Osteoblast (primary cell): ENCODE measurements around the gene TBL1X. TPM values are rescaled to one million over a fixed set of nuclear protein-coding genes. Genes with fewer than 3 reads are reported as not detected.

ENCODE experiments used
- DNase-seq: peaks from one replicate; pipeline ENCODE4 v3.0.0; 2011; ENCODE audit warnings: low spot score, mixed read lengths; ENCODE audit not compliant: insufficient read length; ENCODE audit errors: missing footprints
- H2AFZ ChIP-seq: 2 replicates; pipeline ENCODE4 v1.6.0; 2011; ENCODE audit warnings: mild to moderate bottlenecking, low read length
- H3K27ac ChIP-seq: 2 replicates; pipeline ENCODE4 v1.5.1; 2011; ENCODE audit warnings: mild to moderate bottlenecking, low read depth, low read length, moderate library complexity
- H3K27me3 ChIP-seq: 2 replicates; pipeline ENCODE4 v1.6.0; 2012; ENCODE audit warnings: mild to moderate bottlenecking, control low read depth, inconsistent platforms, low read length, moderate library complexity; ENCODE audit not compliant: insufficient read depth
- H3K36me3 ChIP-seq: 2 replicates; pipeline ENCODE4 v1.5.1; 2011; ENCODE audit warnings: mild to moderate bottlenecking, low read length, control low read depth, moderate library complexity; ENCODE audit not compliant: insufficient read depth
- H3K4me1 ChIP-seq: 2 replicates; pipeline ENCODE4 v1.5.1; 2011; ENCODE audit warnings: mild to moderate bottlenecking, low read length, control low read depth, moderate library complexity; ENCODE audit not compliant: insufficient read depth
- H3K4me2 ChIP-seq: 2 replicates; pipeline ENCODE4 v1.6.0; 2011; ENCODE audit warnings: mild to moderate bottlenecking, low read length; ENCODE audit not compliant: insufficient read depth
- H3K4me3 ChIP-seq: fragments of 200-600 bp; sonication (generic); 3 replicates; pipeline ENCODE4 v1.5.1; 2012; ENCODE audit warnings: mild to moderate bottlenecking, low read length, inconsistent platforms; ENCODE audit not compliant: insufficient read depth
- H3K79me2 ChIP-seq: 2 replicates; pipeline ENCODE4 v1.6.0; 2012; ENCODE audit warnings: mild to moderate bottlenecking, low read length, control low read depth, inconsistent platforms; ENCODE audit not compliant: insufficient read depth
- H3K9me3 ChIP-seq: 2 replicates; pipeline ENCODE4 v1.5.1; 2011; ENCODE audit warnings: low read depth, low read length, control low read depth
- H4K20me1 ChIP-seq: 2 replicates; pipeline ENCODE4 v1.6.0; 2012; ENCODE audit warnings: mild to moderate bottlenecking, low read length, control low read depth; ENCODE audit not compliant: insufficient read depth
- CTCF ChIP-seq: IDR thresholded peaks from 2 replicates; pipeline ENCODE4 v1.5.1; 2011; ENCODE audit warnings: mild to moderate bottlenecking, low read depth, low read length, moderate library complexity; ENCODE audit errors: extremely low read depth
- total RNA-seq: library from RNA; depleted of rRNA; stranded (reverse); fragments of >200 nt; gene quantifications from 2 replicates; pipeline ENCODE4 v1.2.3, GENCODE V29; 2012

TBL1X gene
- total RNA-seq, 1 donor = 15.2 TPM

GRCh38 chrX:9566150-9566621 is 101.3 kb downstream of the TBL1X start:
- H3K4me2 ChIP-seq = peak overlapping the region; percentile 52
- no peak overlapping the region for H2AFZ ChIP-seq
- TF ChIP-seq CTCF = no peak
- no peaks in the 10 kb centered on the region for H3K27me3 ChIP-seq
- no peaks in the 10 kb centered on the region for H3K36me3 ChIP-seq
- peak overlapping the region; percentile 24 for H3K27ac ChIP-seq
- peak; percentile 93 for DNase-seq
- H3K9me3 ChIP-seq = no peaks in the 10 kb centered on the region
- no peaks in the 10 kb centered on the region for H4K20me1 ChIP-seq
- H3K79me2 ChIP-seq = peaks cover 10% of the 10 kb centered on the region
- peaks cover 27% of the 10 kb centered on the region for H3K4me1 ChIP-seq
- peak overlapping the region; percentile 16 for H3K4me3 ChIP-seq

DNA sequence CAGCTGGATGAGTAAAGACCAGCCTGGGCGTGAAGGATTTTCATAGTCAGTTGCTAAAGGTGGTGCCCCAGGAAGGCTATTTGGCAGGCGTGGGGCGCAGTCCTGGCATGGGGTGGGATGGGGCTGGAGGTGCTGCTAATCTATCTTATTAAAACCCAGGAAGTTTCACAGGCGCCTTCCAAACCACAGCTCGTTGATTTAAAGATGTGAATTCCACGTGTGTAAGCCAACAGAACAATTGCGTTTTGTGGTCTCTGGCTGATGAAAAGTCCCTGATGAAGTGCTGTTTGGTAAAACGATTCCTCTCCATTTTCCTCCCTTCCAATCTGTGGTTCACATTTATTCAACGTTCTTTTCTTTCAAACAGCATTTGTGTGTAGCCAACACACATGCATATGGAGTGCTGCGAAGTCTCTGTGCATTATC is 105.0 kb downstream of the TBL1X start:
- peaks cover 17% of the 10 kb centered on the region for H3K4me1 ChIP-seq
- no peaks in the 10 kb centered on the region for H3K27me3 ChIP-seq

GRCh38 chrX:9573282-9574106 is 108.6 kb downstream of the TBL1X start:
- DNase-seq = no peak
- no peak for TF ChIP-seq CTCF
- no peak overlapping the region for H3K27ac ChIP-seq
- H3K4me3 ChIP-seq = no peak overlapping the region
- no peaks in the 10 kb centered on the region for H4K20me1 ChIP-seq
- H3K4me2 ChIP-seq = no peak overlapping the region
- peaks cover 5% of the 10 kb centered on the region for H3K4me1 ChIP-seq
- H2AFZ ChIP-seq = no peak overlapping the region
- H3K9me3 ChIP-seq = no peaks in the 10 kb centered on the region
- H3K79me2 ChIP-seq = peaks cover 4% of the 10 kb centered on the region
- no peaks in the 10 kb centered on the region for H3K27me3 ChIP-seq
- no peaks in the 10 kb centered on the region for H3K36me3 ChIP-seq

More for the DNA sequence above, 105.0 kb downstream of the TBL1X start:
- Histone ChIP-seq H2AFZ (no peak overlapping the region), H4K20me1 (no peaks in the 10 kb centered on the region), H3K27ac (no peak overlapping the region), H3K4me3 (no peak overlapping the region), H3K79me2 (peaks cover 10% of the 10 kb centered on the region), H3K9me3 (no peaks in the 10 kb centered on the region), H3K36me3 (no peaks in the 10 kb centered on the region), H3K4me2 (peak overlapping the region; percentile 29)
- TF ChIP-seq CTCF = no peak
- peak; percentile 52 for DNase-seq

DNA sequence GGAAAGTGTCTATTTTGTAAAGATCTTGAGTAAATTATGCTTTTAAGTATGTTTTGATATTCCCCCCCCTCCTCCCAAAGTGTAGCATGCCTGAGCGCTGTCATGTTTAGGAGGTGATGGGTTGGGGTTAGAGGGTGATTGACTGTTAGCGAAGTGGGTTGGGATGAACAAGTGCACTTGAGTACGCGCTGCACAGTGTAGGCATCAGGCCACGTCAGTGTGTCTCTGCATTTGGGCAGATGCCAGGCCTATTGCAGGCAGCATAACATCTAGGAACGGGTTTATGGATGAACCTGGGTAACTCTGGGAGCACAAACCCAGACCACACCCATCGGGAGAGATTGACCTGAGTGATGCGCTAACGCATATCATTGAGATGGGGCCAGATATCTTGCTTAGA is 111.2 kb downstream of the TBL1X start:
- H2AFZ ChIP-seq = no peak overlapping the region
- no peaks in the 10 kb centered on the region for H4K20me1 ChIP-seq
- H3K27me3 ChIP-seq = no peaks in the 10 kb centered on the region
- H3K36me3 ChIP-seq = no peaks in the 10 kb centered on the region
- H3K4me3 ChIP-seq = no peak overlapping the region
- no peaks in the 10 kb centered on the region for H3K4me1 ChIP-seq
- H3K4me2 ChIP-seq = no peak overlapping the region
- H3K9me3 ChIP-seq = no peaks in the 10 kb centered on the region
- no peaks in the 10 kb centered on the region for H3K79me2 ChIP-seq
- DNase-seq = no peak
- H3K27ac ChIP-seq = no peak overlapping the region
- no peak for TF ChIP-seq CTCF
